ENCODE measurements around the gene ALDH1A2. TPM values are rescaled to one million over a fixed set of nuclear protein-coding genes. Genes with fewer than 3 reads are reported as not detected.
A peak's percentile ranks its signal among the peaks of the same experiment; 100 is the strongest.

The ALDH1A2 gene
- polyA plus RNA-seq, 3 donors, result 0.41 to 5.1 (median 3.4) TPM

DNA sequence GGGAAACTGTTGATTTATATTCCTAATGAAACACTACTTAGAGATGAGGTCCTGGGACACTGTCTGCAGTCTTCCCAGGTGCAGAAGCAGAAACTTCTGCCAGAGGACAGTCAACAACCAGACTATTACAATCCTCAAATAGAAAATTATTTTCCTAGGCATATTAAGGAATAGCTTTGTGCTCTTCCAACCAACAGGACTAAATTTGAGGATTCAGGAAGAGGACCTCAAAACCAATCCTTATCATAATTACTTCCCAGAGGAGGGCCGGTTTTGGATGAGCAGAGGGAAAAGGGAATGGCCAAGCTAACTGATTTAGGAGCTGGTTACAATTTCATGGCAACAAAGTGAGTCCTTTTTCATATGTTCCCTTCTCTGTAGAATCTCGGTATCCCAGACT is 21.0 kb downstream of the ALDH1A2 start:
- no peaks in the 10 kb centered on the region for H3K36me3 Mint-ChIP-seq
- intact Hi-C loops (cut with micrococcal nuclease), result loop anchor here in 1 of 2 donors (5.0 kb wide), 1 partner anchor 138 kb away; no protein-coding TSS in a partner anchor
- TF ChIP-seq, protein P1, sequence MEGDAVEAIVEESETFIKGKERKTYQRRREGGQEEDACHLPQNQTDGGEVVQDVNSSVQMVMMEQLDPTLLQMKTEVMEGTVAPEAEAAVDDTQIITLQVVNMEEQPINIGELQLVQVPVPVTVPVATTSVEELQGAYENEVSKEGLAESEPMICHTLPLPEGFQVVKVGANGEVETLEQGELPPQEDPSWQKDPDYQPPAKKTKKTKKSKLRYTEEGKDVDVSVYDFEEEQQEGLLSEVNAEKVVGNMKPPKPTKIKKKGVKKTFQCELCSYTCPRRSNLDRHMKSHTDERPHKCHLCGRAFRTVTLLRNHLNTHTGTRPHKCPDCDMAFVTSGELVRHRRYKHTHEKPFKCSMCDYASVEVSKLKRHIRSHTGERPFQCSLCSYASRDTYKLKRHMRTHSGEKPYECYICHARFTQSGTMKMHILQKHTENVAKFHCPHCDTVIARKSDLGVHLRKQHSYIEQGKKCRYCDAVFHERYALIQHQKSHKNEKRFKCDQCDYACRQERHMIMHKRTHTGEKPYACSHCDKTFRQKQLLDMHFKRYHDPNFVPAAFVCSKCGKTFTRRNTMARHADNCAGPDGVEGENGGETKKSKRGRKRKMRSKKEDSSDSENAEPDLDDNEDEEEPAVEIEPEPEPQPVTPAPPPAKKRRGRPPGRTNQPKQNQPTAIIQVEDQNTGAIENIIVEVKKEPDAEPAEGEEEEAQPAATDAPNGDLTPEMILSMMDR (IDR thresholded peaks at IDR 0.05), result no peak
- H3K4me1 Mint-ChIP-seq, result peaks cover 19% of the 10 kb centered on the region
- H2AFZ ChIP-seq (ENCODE audit: insufficient read depth, low read depth, low read length, poor library complexity, severe bottlenecking), result no peak overlapping the region
- H3K9me3 Mint-ChIP-seq, result peaks cover 0 to 3% (median 2%) of the 10 kb centered on the region in 7 donors
- H3K4me1 ChIP-seq (ENCODE audit: control insufficient read depth in 1 of 2, insufficient read depth in 2 of 2, low read length in 2 of 2), result peaks cover 0 to 4% of the 10 kb centered on the region in 2 donors
- no peaks in the 10 kb centered on the region for H3K36me3 ChIP-seq (replicated peaks in 1 of 2; ENCODE audit: control insufficient read depth in 1 of 2, insufficient read depth in 2 of 2, low read length in 2 of 2)
- no peak overlapping the region for H3K9ac ChIP-seq (ENCODE audit: insufficient read depth, low read length, poor library complexity, severe bottlenecking)
- H3K27me3 ChIP-seq (ENCODE audit: control insufficient read depth in 2 of 2, insufficient read depth in 2 of 2, low read length in 2 of 2), result no peaks in the 10 kb centered on the region
- no peak overlapping the region for H3K27ac ChIP-seq (ENCODE audit: low read depth in 1 of 2, low read length in 2 of 2)
- peaks cover 0 to 1% (median 0%) of the 10 kb centered on the region in 3 donors for H3K27me3 Mint-ChIP-seq (ENCODE audit: low read depth in 3 of 3)
- H3K4me3 Mint-ChIP-seq, result no peak overlapping the region
- H3K4me3 ChIP-seq (replicated peaks in 1 of 3; ENCODE audit: low read depth in 2 of 3, low read length in 3 of 3), result no peak overlapping the region
- H4K20me1 ChIP-seq (ENCODE audit: insufficient read depth, low read length), result no peaks in the 10 kb centered on the region
- H3K27ac Mint-ChIP-seq, result no peak overlapping the region
- WGBS (ENCODE audit: insufficient coverage), result no CpG with 5 or more reads among the region's 2 CpGs
- H3K4me2 ChIP-seq (replicated peaks; ENCODE audit: extremely low read depth, low read length, poor library complexity, severe bottlenecking), result no peak overlapping the region
- DNase-seq, result no peak
- H3K9me3 ChIP-seq (replicated peaks in 1 of 2; ENCODE audit: control insufficient read depth in 1 of 2, insufficient read depth in 1 of 2, low read length in 2 of 2), result no peaks in the 10 kb centered on the region
- no peaks in the 10 kb centered on the region for H3K79me2 ChIP-seq (ENCODE audit: insufficient read depth, low read length)

DNA sequence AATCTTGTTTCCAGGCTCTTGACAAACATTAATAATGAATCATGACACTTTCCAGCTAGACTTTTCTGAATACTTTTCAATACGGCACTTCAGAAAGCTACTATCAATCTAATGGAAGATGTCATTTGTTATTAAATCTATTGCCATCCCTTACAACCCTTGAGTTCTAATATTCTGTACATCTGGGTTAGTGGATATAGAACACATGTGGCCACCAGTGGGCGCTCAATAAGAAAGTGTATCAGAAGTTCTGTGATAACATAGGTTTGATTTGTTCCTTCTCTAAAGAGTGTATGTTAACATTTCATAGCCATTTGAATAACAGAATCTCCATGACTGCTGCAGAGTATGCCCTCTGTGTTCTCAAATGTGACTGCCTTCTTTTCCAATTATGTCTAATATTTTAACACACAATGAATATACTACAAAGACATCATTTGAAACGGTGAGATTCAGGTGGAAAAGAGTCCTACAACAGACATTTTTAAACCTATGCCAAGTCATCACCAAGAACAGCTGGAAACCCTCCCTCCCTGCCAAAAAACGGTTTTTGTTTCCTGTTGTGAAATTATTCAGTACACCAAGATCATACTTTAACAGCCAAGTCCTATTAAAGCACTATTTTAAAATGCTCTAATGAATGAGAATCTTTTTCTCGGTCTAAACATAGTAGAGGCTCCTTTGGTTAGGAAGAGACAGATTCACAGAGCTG is 22.2 kb downstream of the ALDH1A2 start:
- Mint-ChIP-seq H3K9me3 (peaks cover 0 to 3% (median 2%) of the 10 kb centered on the region in 7 donors), H3K27ac (no peak overlapping the region), H3K4me3 (no peak overlapping the region), H3K27me3 (ENCODE audit: low read depth in 3 of 3) (peaks cover 0 to 2% (median 0%) of the 10 kb centered on the region in 3 donors), H3K4me1 (peaks cover 19% of the 10 kb centered on the region), H3K36me3 (no peaks in the 10 kb centered on the region)
- Histone ChIP-seq H3K79me2 (ENCODE audit: insufficient read depth, low read length) (no peaks in the 10 kb centered on the region), H3K4me3 (replicated peaks in 1 of 3; ENCODE audit: low read depth in 2 of 3, low read length in 3 of 3) (no peak overlapping the region), H3K27me3 (ENCODE audit: control insufficient read depth in 2 of 2, insufficient read depth in 2 of 2, low read length in 2 of 2) (no peaks in the 10 kb centered on the region), H3K36me3 (replicated peaks in 1 of 2; ENCODE audit: control insufficient read depth in 1 of 2, insufficient read depth in 2 of 2, low read length in 2 of 2) (no peaks in the 10 kb centered on the region), H4K20me1 (ENCODE audit: insufficient read depth, low read length) (no peaks in the 10 kb centered on the region), H3K4me1 (ENCODE audit: control insufficient read depth in 1 of 2, insufficient read depth in 2 of 2, low read length in 2 of 2) (peaks cover 0 to 4% of the 10 kb centered on the region in 2 donors), H3K27ac (ENCODE audit: low read depth in 1 of 2, low read length in 2 of 2) (no peak overlapping the region), H2AFZ (ENCODE audit: insufficient read depth, low read depth, low read length, poor library complexity, severe bottlenecking) (no peak overlapping the region), H3K9me3 (replicated peaks in 1 of 2; ENCODE audit: control insufficient read depth in 1 of 2, insufficient read depth in 1 of 2, low read length in 2 of 2) (no peaks in the 10 kb centered on the region), H3K4me2 (replicated peaks; ENCODE audit: extremely low read depth, low read length, poor library complexity, severe bottlenecking) (no peak overlapping the region), H3K9ac (ENCODE audit: insufficient read depth, low read length, poor library complexity, severe bottlenecking) (no peak overlapping the region)
- intact Hi-C loops (cut with micrococcal nuclease), result loop anchor here in 1 of 2 donors (5.0 kb wide), 1 partner anchor 139 kb away; no protein-coding TSS in a partner anchor
- peak in 2 of 3 donors; percentile 44 to 57 for DNase-seq
- WGBS (ENCODE audit: insufficient coverage), result 0% methylated on average over 1 of the region's 5 CpGs
- TF ChIP-seq, protein P1 (IDR thresholded peaks at IDR 0.05), result peak; percentile 83

Data from CD14-positive monocyte (primary cell).